IPS DF 4.7 (cell line): ENCODE measurements around the gene RTP2.

Source experiments
- DNase-seq: peaks from one replicate; pipeline ENCODE4 v3.0.0-alpha.2; 2013; ENCODE audit warnings: low spot score; ENCODE audit errors: extremely low read depth

RTP2 gene

GRCh38 chr3:187702507-187703033, at the start of gene RTP2:
Gene RTP2, minus strand, starts transcription at chr3:187702557. Its CDS starts 429 bp downstream, at chr3:187702128.
- no peak for DNase-seq

- DNase-seq = no peak
Measured at GRCh38 chr3:187750513-187751123, 48.3 kb upstream of the RTP2 start.

GRCh38 chr3:187750006-187750512, 47.7 kb upstream of the RTP2 start:
- DNase-seq = no peak

- DNase-seq = peak; percentile 91
Measured at GRCh38 chr3:187748050-187748481, 45.7 kb upstream of the RTP2 start.

- DNase-seq = no peak
Measured at GRCh38 chr3:187747506-187747905, 45.1 kb upstream of the RTP2 start.

- no peak for DNase-seq
Measured at GRCh38 chr3:187746442-187747281, 44.3 kb upstream of the RTP2 start.

GRCh38 chr3:187746059-187746441, 43.7 kb upstream of the RTP2 start:
- DNase-seq = no peak

- DNase-seq = no peak
Measured at GRCh38 chr3:187745201-187746058, 43.1 kb upstream of the RTP2 start, which contains the start of gene BCL6. Gene BCL6, minus strand, starts transcription at chr3:187745468. Its CDS starts 11,775 bp downstream, at chr3:187733693.

GRCh38 chr3:187744169-187745151, 42.1 kb upstream of the RTP2 start:
- no peak for DNase-seq

GRCh38 chr3:187743195-187744141, 41.1 kb upstream of the RTP2 start:
- no peak for DNase-seq

GRCh38 chr3:187742351-187743171, 40.2 kb upstream of the RTP2 start:
- DNase-seq = no peak

GRCh38 chr3:187741403-187742350, 39.3 kb upstream of the RTP2 start:
- no peak for DNase-seq

- DNase-seq = no peak
Measured at GRCh38 chr3:187740421-187741399, 38.4 kb upstream of the RTP2 start.

GRCh38 chr3:187739561-187740332, 37.4 kb upstream of the RTP2 start:
- no peak for DNase-seq

GRCh38 chr3:187739094-187739560, 36.8 kb upstream of the RTP2 start:
- no peak for DNase-seq
